Sigmoid colon (tissue), 7 donors: ENCODE measurements around the gene PLAGL2. TPM values are rescaled to one million over a fixed set of nuclear protein-coding genes. Genes with fewer than 3 reads are reported as not detected.
"Not testable (repeated sequence)": the region's sequence is repeated elsewhere in the genome, so short reads cannot be mapped to it uniquely, and the experiment has no call there.

Source experiments
- DNase-seq: peaks from one replicate; pipeline ENCODE4 v3.0.0-alpha.2; 2019
- H3K27ac ChIP-seq, 4 donors: fragments of 200-600 bp; sonication (generic); one replicate each; pipeline ENCODE4 v1.5.1; 2016 to 2019; ENCODE audit warnings: mild to moderate bottlenecking in 1 of 4
- H3K27me3 ChIP-seq, 3 donors: fragments of 200-600 bp; sonication (generic); one replicate each; pipeline ENCODE4 v1.5.1; 2019; ENCODE audit warnings: mild to moderate bottlenecking in 1 of 3
- H3K36me3 ChIP-seq, 4 donors: fragments of 200-600 bp; sonication (generic); one replicate each; pipeline ENCODE4 v1.5.1; 2016 to 2019
- H3K4me1 ChIP-seq, 4 donors: fragments of 200-600 bp; sonication (generic); one replicate each; pipeline ENCODE4 v1.5.1; 2017 to 2019
- H3K4me3 ChIP-seq, 4 donors: fragments of 200-600 bp; sonication (generic); one replicate each; pipeline ENCODE4 v1.5.1; 2017 to 2019; ENCODE audit warnings: mild to moderate bottlenecking in 2 of 4, moderate library complexity in 1 of 4
- H3K9me3 ChIP-seq, 4 donors: fragments of 200-600 bp in 3 of 4; sonication (generic) in 3 of 4; one replicate each; pipeline versions ENCODE4 v1.5.1 to v1.6.1; 2013 to 2019
- CTCF ChIP-seq, 4 experiments: fragments of 450-650 bp in 3 of 4; fragments of 200-600 bp in 1 of 4; IDR thresholded peaks; one replicate each; pipeline ENCODE4 v1.5.1; 2016 to 2019; ENCODE audit warnings: antibody characterized with exemption in 4 of 4, mild to moderate bottlenecking in 3 of 4, moderate library complexity in 2 of 4
- EP300 ChIP-seq, 4 donors: sonication (generic); formaldehyde crosslinking; IDR thresholded peaks; one replicate each; pipeline ENCODE4 v1.6.1; 2017; ENCODE audit warnings: antibody characterized with exemption in 4 of 4
- POLR2A ChIP-seq, 2 donors: fragments of 450-650 bp; IDR thresholded peaks; one replicate each; pipeline ENCODE4 v1.6.1; 2016; ENCODE audit warnings: antibody characterized with exemption in 2 of 2, mild to moderate bottlenecking in 2 of 2, moderate library complexity in 2 of 2
- POLR2AphosphoS5 ChIP-seq, 4 donors: sonication (generic); formaldehyde crosslinking; IDR thresholded peaks; one replicate each; pipeline ENCODE4 v1.6.1; 2017; ENCODE audit warnings: antibody characterized with exemption in 4 of 4
- WGBS, 2 donors: extraction: QIAGEN DNeasy Blood & Tissue Kit; methylation state at CpG; one replicate each; pipeline ENCODE4 v1.1.7; 2013; 5-methylcytosine and 5-hydroxymethylcytosine counted together
- intact Hi-C: fragments of 100-400 bp; cut with DNase I; formaldehyde crosslinking; loops from one replicate; pipeline ENCODE4 v1.15.1; 2023
- polyA plus RNA-seq, 3 donors: library from polyadenylated mRNA; stranded (reverse); fragments of 200-250 nt; gene quantifications; one replicate each; pipeline ENCODE4 v1.2.3, GENCODE V29; 2013
- total RNA-seq, 4 donors: library from RNA; depleted of rRNA; stranded (reverse); fragments of >200 nt; gene quantifications; one replicate each; pipeline ENCODE4 v1.1.0, GENCODE V29; 2016
- donor health status: healthy with polysubstance abuse.
- donor health status: Bipolar disorder and iron deficiency.
- donor health status: healthy.

PLAGL2 gene
- total and polyA plus RNA-seq, 7 donors = 3.0 to 12.5 (median 5.0) TPM

DNA sequence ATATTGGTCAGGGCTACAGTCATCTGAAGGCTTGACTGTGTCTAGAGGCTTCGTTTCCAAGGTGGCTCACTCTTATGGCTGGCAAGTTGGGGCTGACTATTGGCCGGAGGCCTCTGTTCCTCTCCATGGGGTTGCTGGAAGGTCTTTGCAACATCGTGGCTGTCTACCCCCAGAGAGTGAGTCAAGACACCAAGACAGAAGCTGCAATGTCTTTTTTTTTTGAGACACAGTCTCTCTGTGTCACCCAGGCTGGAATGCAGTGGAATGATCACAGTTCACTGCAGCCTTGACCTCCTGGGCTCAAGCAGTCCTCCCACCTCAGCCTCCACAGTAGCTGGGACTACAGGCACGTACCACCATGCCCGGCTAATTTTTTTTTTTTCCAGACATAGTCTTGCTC lies 40.5 kb upstream of the PLAGL2 start:
- Histone ChIP-seq H3K27me3 (no peaks in the 10 kb centered on the region), H3K4me1 (no peaks in the 10 kb centered on the region), H3K9me3 (no peaks in the 10 kb centered on the region), H3K27ac (no peak overlapping the region), H3K36me3 (no peaks in the 10 kb centered on the region), H3K4me3 (no peak overlapping the region)
- intact Hi-C loops = no loop called here
- 88 to 90% methylated on average over 5 of the region's 5 CpGs for WGBS, 2 donors
- DNase-seq = no peak
- TF ChIP-seq POLR2AphosphoS5 (IDR thresholded peaks at IDR 0.05) = no peak
- no peak for TF ChIP-seq CTCF (IDR thresholded peaks at IDR 0.05)
- no peak for TF ChIP-seq POLR2A (IDR thresholded peaks at IDR 0.05)
- TF ChIP-seq EP300 (IDR thresholded peaks at IDR 0.05) = no peak

DNA sequence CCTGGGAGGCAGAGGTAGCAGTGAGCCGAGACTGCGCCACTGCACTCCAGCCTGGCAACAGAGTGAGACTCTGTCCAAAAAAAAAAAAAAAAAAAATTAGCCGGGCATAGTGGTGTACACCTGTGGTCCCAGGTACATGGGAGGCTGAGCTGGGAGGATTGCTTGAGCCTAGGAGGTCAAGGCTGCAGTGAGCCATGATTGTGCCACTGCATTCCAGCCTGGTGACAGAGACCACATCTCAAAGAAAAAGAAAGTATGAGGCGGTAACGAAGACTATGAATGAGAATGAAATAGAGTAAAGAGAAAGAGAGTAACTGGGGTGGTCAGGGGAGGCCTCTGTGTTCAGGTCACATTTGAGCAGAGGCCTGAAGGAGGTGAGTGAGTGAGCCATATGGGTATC lies 38.7 kb upstream of the PLAGL2 start:
- DNase-seq, H3K4me3 ChIP-seq, H3K36me3 ChIP-seq, H3K27ac ChIP-seq, H3K9me3 ChIP-seq, H3K27me3 ChIP-seq, intact Hi-C loops, H3K4me1 ChIP-seq: not testable (repeated sequence)
- 98% methylated on average over 5 of the region's 5 CpGs for WGBS, 2 donors

DNA sequence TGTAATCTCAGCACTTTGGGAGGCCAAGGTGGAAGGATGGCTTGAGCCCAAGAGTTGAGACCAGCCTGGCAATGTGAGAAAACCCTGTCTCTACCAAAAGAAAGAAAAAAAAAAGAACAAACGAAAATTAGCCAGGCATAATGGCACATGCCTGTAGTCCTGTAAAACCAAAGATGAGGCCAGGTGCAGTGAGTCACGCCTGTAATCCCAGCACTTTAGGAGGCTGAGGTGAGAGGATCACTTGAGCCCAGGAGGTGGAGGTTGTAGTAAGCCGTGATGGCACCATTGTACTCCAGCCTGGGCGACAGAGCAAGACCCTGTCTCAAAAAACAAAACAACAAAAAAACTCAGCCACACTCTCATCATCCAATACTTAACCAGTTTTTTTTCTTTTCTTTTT lies 37.4 kb upstream of the PLAGL2 start:
- Histone ChIP-seq H3K36me3 (no peaks in the 10 kb centered on the region), H3K27ac (no peak overlapping the region), H3K4me3 (no peak overlapping the region), H3K4me1 (no peaks in the 10 kb centered on the region), H3K27me3 (no peaks in the 10 kb centered on the region), H3K9me3 (no peaks in the 10 kb centered on the region)
- intact Hi-C loops = no loop called here
- no peak for DNase-seq
- WGBS, 2 donors = 82 to 89% methylated on average over 4 of the region's 4 CpGs
- TF ChIP-seq EP300 (IDR thresholded peaks at IDR 0.05) = no peak
- no peak for TF ChIP-seq POLR2A (IDR thresholded peaks at IDR 0.05)
- TF ChIP-seq POLR2AphosphoS5 (IDR thresholded peaks at IDR 0.05) = no peak
- TF ChIP-seq CTCF (IDR thresholded peaks at IDR 0.05) = no peak

DNA sequence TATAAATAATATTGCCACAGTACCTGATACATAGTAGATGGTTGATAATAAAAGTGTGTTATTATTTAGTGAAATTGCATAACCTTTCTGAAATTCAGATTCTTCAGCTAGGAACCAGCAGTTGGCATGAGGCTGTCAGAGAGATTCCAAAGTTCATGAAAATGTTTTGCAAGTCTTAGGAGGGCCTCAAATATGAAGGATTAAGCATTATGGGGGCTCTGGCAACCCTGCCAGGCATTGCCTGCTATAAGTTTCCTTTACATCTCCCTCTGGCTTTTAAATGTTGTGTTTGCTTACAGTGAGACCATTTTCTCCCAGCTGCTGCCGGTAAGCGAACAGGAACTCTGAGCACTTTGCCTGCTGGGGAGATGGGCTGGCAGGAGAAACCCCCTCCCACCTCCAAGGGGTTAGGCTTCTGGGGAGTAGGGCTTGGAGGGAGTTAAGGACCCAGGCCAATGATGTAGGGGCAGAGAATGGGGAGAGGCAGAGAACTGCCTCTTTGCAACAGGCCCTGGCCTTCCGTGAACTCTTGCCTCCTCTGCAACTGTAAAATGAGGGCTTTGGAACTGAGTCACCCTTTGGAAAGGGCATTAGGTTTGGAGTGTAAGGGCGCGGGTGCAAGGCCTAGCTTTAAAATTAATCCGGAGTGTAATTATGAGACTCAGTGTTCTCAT lies 36.7 kb upstream of the PLAGL2 start:
- H3K27ac ChIP-seq = no peak overlapping the region
- H3K27me3 ChIP-seq = no peaks in the 10 kb centered on the region
- no peak overlapping the region for H3K4me3 ChIP-seq
- no peaks in the 10 kb centered on the region for H3K4me1 ChIP-seq
- no peaks in the 10 kb centered on the region for H3K36me3 ChIP-seq
- no peak for DNase-seq
- intact Hi-C loops = no loop called here
- 60 to 85% methylated on average over 6 of the region's 6 CpGs for WGBS, 2 donors
- no peaks in the 10 kb centered on the region for H3K9me3 ChIP-seq
- no peak for TF ChIP-seq EP300 (IDR thresholded peaks at IDR 0.05)
- TF ChIP-seq POLR2AphosphoS5 (IDR thresholded peaks at IDR 0.05) = no peak
- no peak for TF ChIP-seq CTCF (IDR thresholded peaks at IDR 0.05)
- TF ChIP-seq POLR2A (IDR thresholded peaks at IDR 0.05) = no peak

DNA sequence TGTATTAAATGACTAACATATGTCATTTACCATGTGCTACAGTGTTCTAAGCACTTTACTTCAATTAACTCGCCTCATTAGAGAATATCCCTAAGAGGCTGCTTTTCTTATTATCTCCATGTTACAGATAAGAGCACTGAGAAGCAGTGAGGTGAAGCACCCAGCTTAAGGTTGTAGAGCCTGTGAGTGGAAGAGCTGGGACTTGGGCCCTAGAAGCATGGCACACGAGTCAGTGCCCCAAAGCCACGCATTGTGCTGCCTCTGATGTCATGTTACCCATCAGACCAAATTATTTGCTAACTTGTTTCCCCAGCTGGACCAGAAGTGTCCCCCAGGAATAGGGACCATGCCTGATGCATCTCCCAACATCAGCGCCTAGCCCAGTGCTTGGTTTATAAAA lies 34.3 kb upstream of the PLAGL2 start:
- H3K27ac ChIP-seq = no peak overlapping the region
- H3K27me3 ChIP-seq = no peaks in the 10 kb centered on the region
- no peak overlapping the region for H3K4me3 ChIP-seq
- intact Hi-C loops = no loop called here
- TF ChIP-seq CTCF (IDR thresholded peaks at IDR 0.05) = no peak
- TF ChIP-seq EP300 (IDR thresholded peaks at IDR 0.05) = no peak
- no peak for TF ChIP-seq POLR2AphosphoS5 (IDR thresholded peaks at IDR 0.05)
- no peak for TF ChIP-seq POLR2A (IDR thresholded peaks at IDR 0.05)
- DNase-seq = no peak
- H3K4me1 ChIP-seq = no peaks in the 10 kb centered on the region
- H3K9me3 ChIP-seq = no peaks in the 10 kb centered on the region
- 92 to 93% methylated on average over 4 of the region's 4 CpGs for WGBS, 2 donors
- H3K36me3 ChIP-seq = no peaks in the 10 kb centered on the region
